D721Med (cell line): ENCODE measurements around the gene KLC1.

ENCODE experiments used
- DNase-seq: peaks from one replicate; pipeline ENCODE4 v3.0.0; 2011; ENCODE audit warnings: low spot score; ENCODE audit not compliant: insufficient read length
- FAIRE-seq: peaks from 2 replicates; lab custom pipeline; 2011; peaks lifted over from hg19 to GRCh38; lab: Jason Lieb, UNC
- CTCF ChIP-seq: IDR thresholded peaks from 2 replicates; pipeline ENCODE4 v1.5.1; 2012; ENCODE audit warnings: mild to moderate bottlenecking, control low read depth; ENCODE audit not compliant: insufficient read depth; ENCODE audit errors: missing control alignments

The KLC1 gene

DNA sequence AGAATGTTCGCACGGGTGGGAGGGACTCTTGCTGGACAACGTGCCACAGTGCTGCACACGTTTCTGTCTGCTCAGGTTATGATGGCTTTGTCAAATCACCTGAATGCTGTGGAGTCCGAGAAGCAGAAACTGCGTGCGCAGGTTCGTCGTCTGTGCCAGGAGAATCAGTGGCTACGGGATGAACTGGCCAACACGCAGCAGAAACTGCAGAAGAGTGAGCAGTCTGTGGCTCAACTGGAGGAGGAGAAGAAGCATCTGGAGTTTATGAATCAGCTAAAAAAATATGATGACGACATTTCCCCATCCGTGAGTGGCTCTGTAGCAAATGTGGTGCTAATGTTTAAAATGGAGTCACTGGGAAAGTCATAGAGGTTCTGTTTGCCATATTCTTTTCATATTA lies 28.5 kb downstream of the KLC1 start:
- FAIRE-seq (no peak), DNase-seq (no peak)
- TF ChIP-seq CTCF: no peak

DNA sequence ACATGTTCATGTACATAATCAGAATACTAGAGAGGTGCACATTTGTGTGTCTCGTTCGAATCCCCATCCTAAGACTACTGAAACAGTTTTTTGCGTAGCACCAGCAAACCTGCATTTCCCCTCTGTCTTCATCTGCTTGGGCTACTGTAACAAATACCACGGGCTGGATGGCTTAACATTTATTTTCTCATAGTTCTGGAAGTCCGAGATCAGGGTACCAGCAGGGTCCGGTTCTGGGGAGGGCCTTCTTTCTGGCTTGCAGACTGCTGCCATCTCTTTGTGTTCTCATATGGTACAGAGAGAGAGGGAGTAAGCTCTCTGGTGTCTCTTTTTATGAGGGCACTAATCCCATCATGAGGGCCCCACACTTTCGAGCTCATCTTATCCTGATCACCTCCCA lies 30.6 kb downstream of the KLC1 start:
- no peak for DNase-seq
- TF ChIP-seq CTCF: no peak
- no peak for FAIRE-seq

- FAIRE-seq (no peak), DNase-seq (no peak)
- no peak for TF ChIP-seq CTCF
Observed at GRCh38 chr14:103662029-103662428, 33.0 kb downstream of the KLC1 start.

- TF ChIP-seq CTCF: no peak
- no peak for DNase-seq
- no peak for FAIRE-seq
Observed at GRCh38 chr14:103662591-103662990, 33.6 kb downstream of the KLC1 start.

DNA sequence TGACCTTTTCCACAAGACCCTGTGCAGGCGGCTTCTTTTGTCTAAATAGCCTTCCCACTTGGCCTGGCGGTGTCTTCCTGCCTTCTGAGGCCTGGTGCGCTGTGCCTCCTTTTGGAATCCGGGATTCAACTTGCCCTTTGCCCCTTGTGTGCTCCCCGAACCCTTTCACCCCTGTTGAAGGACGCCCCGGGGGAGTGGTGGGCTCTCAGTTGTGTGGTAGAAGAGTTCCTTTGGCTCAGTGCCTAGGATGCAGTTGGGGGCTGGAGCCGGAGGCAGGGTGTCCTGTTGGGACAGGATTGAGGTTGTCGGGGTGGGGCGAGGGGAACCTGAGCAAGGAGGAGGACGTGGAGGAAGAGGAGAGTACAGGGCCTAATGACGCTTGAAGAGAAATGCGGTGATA lies 34.5 kb downstream of the KLC1 start:
- DNase-seq (no peak), FAIRE-seq (no peak)
- TF ChIP-seq CTCF: no peak

- DNase-seq: no peak
- no peak for TF ChIP-seq CTCF
- FAIRE-seq: no peak
Observed at GRCh38 chr14:103667671-103668070, 38.7 kb downstream of the KLC1 start.

GRCh38 chr14:103668117-103668516 lies 39.1 kb downstream of the KLC1 start:
- DNase-seq (no peak), FAIRE-seq (no peak)
- no peak for TF ChIP-seq CTCF
